Liver (tissue), 9 donors: ENCODE measurements around the gene JAZF1. TPM values are rescaled to one million over a fixed set of nuclear protein-coding genes. Genes with fewer than 3 reads are reported as not detected.

ENCODE experiments used
- DNase-seq: peaks from one replicate; pipeline ENCODE4 v3.0.0-alpha.2; 2017; ENCODE audit warnings: low spot score
- H3K27ac ChIP-seq, 2 donors: one replicate each; pipeline ENCODE4 v1.7.0; 2013; ENCODE audit warnings: inconsistent platforms in 2 of 2, low read length in 2 of 2, control low read depth in 1 of 2, low read depth in 1 of 2, mild to moderate bottlenecking in 1 of 2
- H3K27me3 ChIP-seq, 4 donors: one replicate each; pipeline versions ENCODE4 v1.6.1 to v1.7.0; 2013; ENCODE audit warnings: low read length in 3 of 4, inconsistent platforms in 1 of 4, mild to moderate bottlenecking in 1 of 4, moderate library complexity in 1 of 4; ENCODE audit not compliant: control insufficient read depth in 4 of 4, insufficient read depth in 4 of 4
- H3K36me3 ChIP-seq, 4 donors: one replicate each; pipeline versions ENCODE4 v1.6.1 to v1.7.0; 2013; ENCODE audit warnings: low read length in 3 of 4, mild to moderate bottlenecking in 3 of 4, low read depth in 1 of 4, moderate library complexity in 1 of 4; ENCODE audit not compliant: control insufficient read depth in 4 of 4, insufficient read depth in 3 of 4
- H3K4me1 ChIP-seq, 4 donors: one replicate each; pipeline versions ENCODE4 v1.6.1 to v1.7.0; 2013; ENCODE audit warnings: low read length in 3 of 4, mild to moderate bottlenecking in 3 of 4, moderate library complexity in 1 of 4; ENCODE audit not compliant: control insufficient read depth in 4 of 4, insufficient read depth in 4 of 4
- H3K4me3 ChIP-seq, 3 donors: one replicate each; pipeline versions ENCODE4 v1.6.1 to v1.7.0; 2013; ENCODE audit warnings: low read length in 3 of 3, control low read depth in 1 of 3, low read depth in 1 of 3, mild to moderate bottlenecking in 1 of 3
- H3K9ac ChIP-seq, 2 donors: one replicate each; pipeline ENCODE4 v1.7.0; 2013; ENCODE audit warnings: low read length in 2 of 2, mild to moderate bottlenecking in 2 of 2, moderate library complexity in 2 of 2, control low read depth in 1 of 2, low read depth in 1 of 2
- H3K9me3 ChIP-seq, 4 donors: one replicate each; pipeline versions ENCODE4 v1.6.1 to v1.7.0; 2013; ENCODE audit warnings: low read length in 3 of 4; ENCODE audit not compliant: control insufficient read depth in 4 of 4
- FOXA2 ChIP-seq: IDR thresholded peaks from 2 replicates; pipeline ENCODE4 v1.6.1; 2016; ENCODE audit warnings: antibody characterized with exemption
- HNF4A ChIP-seq, 2 donors: conservative IDR thresholded peaks; 2 replicates each; pipeline ENCODE4 v1.6.1; 2016; ENCODE audit warnings: antibody characterized with exemption in 2 of 2, mild to moderate bottlenecking in 2 of 2
- HNF4G ChIP-seq: IDR thresholded peaks from 2 replicates; pipeline ENCODE4 v1.6.1; 2016; ENCODE audit warnings: antibody characterized with exemption
- NR2F2 ChIP-seq: IDR thresholded peaks from 2 replicates; pipeline ENCODE4 v1.6.1; 2016; ENCODE audit warnings: antibody characterized with exemption
- RAD21 ChIP-seq, 2 donors: IDR thresholded peaks; 2 replicates each; pipeline ENCODE4 v1.6.1; 2016; ENCODE audit warnings: antibody characterized with exemption in 2 of 2, mild to moderate bottlenecking in 2 of 2
- TAF1 ChIP-seq: conservative IDR thresholded peaks from 2 replicates; pipeline ENCODE4 v1.6.1; 2016; ENCODE audit warnings: antibody characterized with exemption, mild to moderate bottlenecking
- WGBS: extraction: QIAGEN DNeasy Blood & Tissue Kit; methylation state at CpG from one replicate; pipeline ENCODE4 v1.1.7; 2013; 5-methylcytosine and 5-hydroxymethylcytosine counted together
- polyA plus RNA-seq, 2 donors: library from polyadenylated mRNA; stranded (reverse) in 1 of 2; unstranded in 1 of 2; fragments of 200-250 nt in 1 of 2; fragments of >200 nt in 1 of 2; fragmentation: Nextera tagmentation in 1 of 2; extraction: Ambion mirVana in 1 of 2; gene quantifications; one replicate each; pipeline versions ENCODE4 v1.2.1 to v1.2.3, GENCODE V29; 2013 to 2015
- total RNA-seq, 2 donors: library from RNA; depleted of rRNA; stranded (reverse); fragments of >200 nt; gene quantifications; one replicate each; pipeline ENCODE4 v1.2.3, GENCODE V29; 2014
- TF ChIP-seq, protein P1 (sequence below): IDR thresholded peaks from 2 replicates; pipeline ENCODE4 v1.6.1; 2016; ENCODE audit warnings: antibody characterized with exemption
- TF ChIP-seq, protein P2 (sequence below): fragments of 150-350 bp; IDR thresholded peaks from 2 replicates; pipeline ENCODE4 v1.5.1; 2017; ENCODE audit warnings: improper control_type of control experiment, low read depth, low read length; ENCODE audit not compliant: missing input control
- TF ChIP-seq, protein P3 (sequence below): IDR thresholded peaks from 2 replicates; pipeline ENCODE4 v1.6.1; 2016; ENCODE audit warnings: antibody characterized with exemption
- TF ChIP-seq, protein P4 (sequence below): IDR thresholded peaks from 2 replicates; pipeline ENCODE4 v1.6.1; 2016; ENCODE audit warnings: antibody characterized with exemption
- TF ChIP-seq, protein P5 (sequence below): IDR thresholded peaks from 2 replicates; pipeline ENCODE4 v1.6.1; 2016; ENCODE audit warnings: antibody characterized with exemption, mild to moderate bottlenecking
- donor health status: healthy.
- donor health status: healthy.
- donor health status: healthy.
- donor health status: healthy.
- donor health status: healthy.

JAZF1 gene
- total and polyA plus RNA-seq, 4 donors, result 2.7 to 17.8 (median 4.0) TPM

DNA sequence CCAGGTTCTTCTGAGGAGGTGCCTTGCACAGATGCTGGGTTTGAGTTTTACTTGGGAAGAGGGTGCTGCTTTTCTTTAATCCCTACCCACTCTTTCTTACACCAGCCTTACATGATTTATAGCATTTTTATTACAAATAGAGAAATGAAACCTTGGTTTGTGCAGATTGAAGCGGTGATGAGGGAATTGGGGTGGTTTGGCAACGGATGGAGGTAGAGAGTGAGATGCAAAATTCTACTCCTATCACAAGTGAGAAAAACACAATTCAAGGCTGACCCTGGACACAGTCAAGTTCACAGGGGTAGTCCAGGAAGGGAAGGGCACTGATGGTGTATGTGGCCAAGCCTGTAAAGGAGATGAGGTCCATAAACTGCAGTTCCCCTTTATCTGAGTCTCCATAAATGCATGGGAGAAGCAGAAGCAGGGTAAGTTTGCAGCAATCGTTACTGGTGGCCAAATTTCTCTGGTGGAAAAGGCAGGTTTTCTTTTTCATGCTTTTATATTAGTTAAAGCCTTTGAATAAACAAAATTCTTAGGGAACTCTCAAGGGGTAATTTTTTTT is 214.3 kb downstream of the JAZF1 start:
- Histone ChIP-seq H3K36me3 (no peaks in the 10 kb centered on the region), H3K9ac (no peak overlapping the region), H3K4me1 (no peaks in the 10 kb centered on the region), H3K27ac (no peak overlapping the region), H3K4me3 (no peak overlapping the region), H3K9me3 (no peaks in the 10 kb centered on the region), H3K27me3 (no peaks in the 10 kb centered on the region)
- no peak for TF ChIP-seq FOXA2
- no peak for TF ChIP-seq RAD21 (IDR thresholded peaks at IDR 0.05)
- 86% methylated on average over 3 of the region's 3 CpGs for WGBS
- no peak for DNase-seq

DNA sequence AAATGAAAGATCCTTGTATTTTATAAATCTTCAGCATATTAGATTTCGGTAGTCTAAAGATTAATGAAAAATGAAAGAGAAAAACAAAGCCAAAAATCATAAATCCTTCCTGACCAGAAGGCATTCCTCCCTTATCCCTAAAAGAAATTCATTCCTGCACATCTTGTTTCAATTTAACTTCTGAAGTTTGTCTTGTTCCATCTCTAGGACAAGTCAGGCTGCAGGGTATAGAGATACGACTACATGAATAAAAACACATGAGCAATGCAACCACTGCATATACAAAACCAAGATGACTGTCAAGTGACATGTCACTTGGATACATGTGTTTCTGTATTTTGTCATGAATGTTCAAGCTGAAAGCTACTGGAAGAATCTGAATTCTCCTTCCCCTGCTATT is 214.9 kb downstream of the JAZF1 start:
- Histone ChIP-seq H3K36me3 (no peaks in the 10 kb centered on the region), H3K4me3 (no peak overlapping the region), H3K9me3 (no peaks in the 10 kb centered on the region), H3K27me3 (no peaks in the 10 kb centered on the region), H3K4me1 (no peaks in the 10 kb centered on the region), H3K27ac (no peak overlapping the region), H3K9ac (no peak overlapping the region)
- WGBS, result 98% methylated on average over 2 of the region's 2 CpGs
- TF ChIP-seq FOXA2, result no peak
- TF ChIP-seq, protein P1, sequence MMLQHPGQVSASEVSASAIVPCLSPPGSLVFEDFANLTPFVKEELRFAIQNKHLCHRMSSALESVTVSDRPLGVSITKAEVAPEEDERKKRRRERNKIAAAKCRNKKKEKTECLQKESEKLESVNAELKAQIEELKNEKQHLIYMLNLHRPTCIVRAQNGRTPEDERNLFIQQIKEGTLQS, result no peak
- TF ChIP-seq, protein P2, sequence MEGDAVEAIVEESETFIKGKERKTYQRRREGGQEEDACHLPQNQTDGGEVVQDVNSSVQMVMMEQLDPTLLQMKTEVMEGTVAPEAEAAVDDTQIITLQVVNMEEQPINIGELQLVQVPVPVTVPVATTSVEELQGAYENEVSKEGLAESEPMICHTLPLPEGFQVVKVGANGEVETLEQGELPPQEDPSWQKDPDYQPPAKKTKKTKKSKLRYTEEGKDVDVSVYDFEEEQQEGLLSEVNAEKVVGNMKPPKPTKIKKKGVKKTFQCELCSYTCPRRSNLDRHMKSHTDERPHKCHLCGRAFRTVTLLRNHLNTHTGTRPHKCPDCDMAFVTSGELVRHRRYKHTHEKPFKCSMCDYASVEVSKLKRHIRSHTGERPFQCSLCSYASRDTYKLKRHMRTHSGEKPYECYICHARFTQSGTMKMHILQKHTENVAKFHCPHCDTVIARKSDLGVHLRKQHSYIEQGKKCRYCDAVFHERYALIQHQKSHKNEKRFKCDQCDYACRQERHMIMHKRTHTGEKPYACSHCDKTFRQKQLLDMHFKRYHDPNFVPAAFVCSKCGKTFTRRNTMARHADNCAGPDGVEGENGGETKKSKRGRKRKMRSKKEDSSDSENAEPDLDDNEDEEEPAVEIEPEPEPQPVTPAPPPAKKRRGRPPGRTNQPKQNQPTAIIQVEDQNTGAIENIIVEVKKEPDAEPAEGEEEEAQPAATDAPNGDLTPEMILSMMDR, result no peak
- TF ChIP-seq, protein P3, sequence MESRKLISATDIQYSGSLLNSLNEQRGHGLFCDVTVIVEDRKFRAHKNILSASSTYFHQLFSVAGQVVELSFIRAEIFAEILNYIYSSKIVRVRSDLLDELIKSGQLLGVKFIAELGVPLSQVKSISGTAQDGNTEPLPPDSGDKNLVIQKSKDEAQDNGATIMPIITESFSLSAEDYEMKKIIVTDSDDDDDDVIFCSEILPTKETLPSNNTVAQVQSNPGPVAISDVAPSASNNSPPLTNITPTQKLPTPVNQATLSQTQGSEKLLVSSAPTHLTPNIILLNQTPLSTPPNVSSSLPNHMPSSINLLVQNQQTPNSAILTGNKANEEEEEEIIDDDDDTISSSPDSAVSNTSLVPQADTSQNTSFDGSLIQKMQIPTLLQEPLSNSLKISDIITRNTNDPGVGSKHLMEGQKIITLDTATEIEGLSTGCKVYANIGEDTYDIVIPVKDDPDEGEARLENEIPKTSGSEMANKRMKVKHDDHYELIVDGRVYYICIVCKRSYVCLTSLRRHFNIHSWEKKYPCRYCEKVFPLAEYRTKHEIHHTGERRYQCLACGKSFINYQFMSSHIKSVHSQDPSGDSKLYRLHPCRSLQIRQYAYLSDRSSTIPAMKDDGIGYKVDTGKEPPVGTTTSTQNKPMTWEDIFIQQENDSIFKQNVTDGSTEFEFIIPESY, result no peak
- TF ChIP-seq HNF4G, result no peak
- no peak for TF ChIP-seq HNF4A (conservative IDR thresholded peaks at IDR 0.05)
- no peak for DNase-seq

DNA sequence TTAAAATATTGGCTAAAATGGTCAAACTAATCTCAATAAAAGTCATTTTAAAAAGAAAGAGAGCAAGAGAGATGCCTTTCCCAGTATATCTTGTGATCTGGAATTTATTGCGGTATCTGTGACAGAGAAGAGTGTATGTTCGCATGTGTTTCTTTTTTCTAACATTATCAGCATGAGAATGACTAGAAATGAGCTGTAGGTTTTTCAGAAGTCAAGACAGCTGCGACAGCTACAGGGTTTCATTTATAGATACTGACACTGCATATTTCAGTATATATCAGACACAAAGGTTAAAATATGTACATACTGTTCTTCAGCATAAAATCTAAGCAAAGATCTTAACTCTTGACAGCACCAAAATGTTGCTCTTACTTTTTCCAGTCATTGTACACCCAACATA is 215.8 kb downstream of the JAZF1 start:
- H3K4me3 ChIP-seq, result no peak overlapping the region
- no peak overlapping the region for H3K27ac ChIP-seq
- no peaks in the 10 kb centered on the region for H3K27me3 ChIP-seq
- TF ChIP-seq FOXA2, result no peak
- TF ChIP-seq, protein P4, sequence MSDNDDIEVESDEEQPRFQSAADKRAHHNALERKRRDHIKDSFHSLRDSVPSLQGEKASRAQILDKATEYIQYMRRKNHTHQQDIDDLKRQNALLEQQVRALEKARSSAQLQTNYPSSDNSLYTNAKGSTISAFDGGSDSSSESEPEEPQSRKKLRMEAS, result no peak
- no peak for TF ChIP-seq HNF4A (conservative IDR thresholded peaks at IDR 0.05)
- TF ChIP-seq TAF1, result no peak
- TF ChIP-seq, protein P5, sequence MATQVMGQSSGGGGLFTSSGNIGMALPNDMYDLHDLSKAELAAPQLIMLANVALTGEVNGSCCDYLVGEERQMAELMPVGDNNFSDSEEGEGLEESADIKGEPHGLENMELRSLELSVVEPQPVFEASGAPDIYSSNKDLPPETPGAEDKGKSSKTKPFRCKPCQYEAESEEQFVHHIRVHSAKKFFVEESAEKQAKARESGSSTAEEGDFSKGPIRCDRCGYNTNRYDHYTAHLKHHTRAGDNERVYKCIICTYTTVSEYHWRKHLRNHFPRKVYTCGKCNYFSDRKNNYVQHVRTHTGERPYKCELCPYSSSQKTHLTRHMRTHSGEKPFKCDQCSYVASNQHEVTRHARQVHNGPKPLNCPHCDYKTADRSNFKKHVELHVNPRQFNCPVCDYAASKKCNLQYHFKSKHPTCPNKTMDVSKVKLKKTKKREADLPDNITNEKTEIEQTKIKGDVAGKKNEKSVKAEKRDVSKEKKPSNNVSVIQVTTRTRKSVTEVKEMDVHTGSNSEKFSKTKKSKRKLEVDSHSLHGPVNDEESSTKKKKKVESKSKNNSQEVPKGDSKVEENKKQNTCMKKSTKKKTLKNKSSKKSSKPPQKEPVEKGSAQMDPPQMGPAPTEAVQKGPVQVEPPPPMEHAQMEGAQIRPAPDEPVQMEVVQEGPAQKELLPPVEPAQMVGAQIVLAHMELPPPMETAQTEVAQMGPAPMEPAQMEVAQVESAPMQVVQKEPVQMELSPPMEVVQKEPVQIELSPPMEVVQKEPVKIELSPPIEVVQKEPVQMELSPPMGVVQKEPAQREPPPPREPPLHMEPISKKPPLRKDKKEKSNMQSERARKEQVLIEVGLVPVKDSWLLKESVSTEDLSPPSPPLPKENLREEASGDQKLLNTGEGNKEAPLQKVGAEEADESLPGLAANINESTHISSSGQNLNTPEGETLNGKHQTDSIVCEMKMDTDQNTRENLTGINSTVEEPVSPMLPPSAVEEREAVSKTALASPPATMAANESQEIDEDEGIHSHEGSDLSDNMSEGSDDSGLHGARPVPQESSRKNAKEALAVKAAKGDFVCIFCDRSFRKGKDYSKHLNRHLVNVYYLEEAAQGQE, result no peak
- TF ChIP-seq NR2F2, result no peak
- WGBS, result 97% methylated on average over 3 of the region's 3 CpGs
- no peak for DNase-seq
- H3K4me1 ChIP-seq, result no peaks in the 10 kb centered on the region
- no peak overlapping the region for H3K9ac ChIP-seq
- H3K36me3 ChIP-seq, result no peaks in the 10 kb centered on the region
- H3K9me3 ChIP-seq, result no peaks in the 10 kb centered on the region
